Tibial nerve (tissue), 4 donors: ENCODE data around the gene RDH14. TPM values are rescaled to one million over a fixed set of nuclear protein-coding genes. Genes with fewer than 3 reads are reported as not detected.

ENCODE experiments used
- DNase-seq, 2 donors: peaks; one replicate each; pipeline ENCODE4 v3.0.0-alpha.2; 2019; ENCODE audit warnings: low spot score in 2 of 2
- H3K27ac ChIP-seq, 4 donors: fragments of 200-600 bp; sonication (generic) in 3 of 4; one replicate each; pipeline ENCODE4 v1.5.1; 2017 to 2019; ENCODE audit warnings: mild to moderate bottlenecking in 1 of 4
- H3K27me3 ChIP-seq, 2 donors: fragments of 200-600 bp; sonication (generic) in 1 of 2; one replicate each; pipeline versions ENCODE4 v1.5.1 to v1.6.0; 2017 to 2019
- H3K36me3 ChIP-seq, 3 donors: fragments of 200-600 bp; sonication (generic); one replicate each; pipeline ENCODE4 v1.5.1; 2018 to 2019
- H3K4me1 ChIP-seq, 4 donors: fragments of 200-600 bp; sonication (generic) in 3 of 4; one replicate each; pipeline ENCODE4 v1.5.1; 2017 to 2019
- H3K4me3 ChIP-seq, 4 donors: fragments of 200-600 bp; sonication (generic) in 3 of 4; one replicate each; pipeline ENCODE4 v1.5.1; 2017 to 2019; ENCODE audit warnings: mild to moderate bottlenecking in 1 of 4, moderate library complexity in 1 of 4
- H3K9me3 ChIP-seq, 4 donors: fragments of 200-600 bp; sonication (generic) in 3 of 4; one replicate each; pipeline ENCODE4 v1.5.1; 2017 to 2019
- EP300 ChIP-seq, 2 donors: sonication (generic); formaldehyde crosslinking; IDR thresholded peaks; one replicate each; pipeline ENCODE4 v1.6.1; 2017; ENCODE audit warnings: antibody characterized with exemption in 2 of 2, mild to moderate bottlenecking in 1 of 2
- POLR2A ChIP-seq, 2 donors: fragments of 450-650 bp; IDR thresholded peaks; one replicate each; pipeline ENCODE4 v1.6.1; 2017; ENCODE audit warnings: antibody characterized with exemption in 2 of 2, mild to moderate bottlenecking in 2 of 2, moderate library complexity in 2 of 2
- WGBS, 2 donors: methylation state at CpG; one replicate each; pipeline ENCODE4 v1.1.5; 2018; 5-methylcytosine and 5-hydroxymethylcytosine counted together
- total RNA-seq, 4 donors: library from RNA; depleted of rRNA; stranded (reverse); fragments of >200 nt; gene quantifications; one replicate each; pipeline ENCODE4 v1.1.0, GENCODE V29; 2016
- TF ChIP-seq, protein P1 (sequence below), 5 experiments: fragments of 200-600 bp in 3 of 5; fragments of 450-650 bp in 2 of 5; sonication (generic) in 3 of 5; IDR thresholded peaks; one replicate each; pipeline ENCODE4 v1.5.1; 2016 to 2019; ENCODE audit warnings: antibody characterized with exemption in 5 of 5, mild to moderate bottlenecking in 3 of 5, moderate library complexity in 2 of 5

RDH14 gene
- total RNA-seq, 4 donors from 2014 or later: 31.5 to 39.6 (median 36.6) TPM

DNA sequence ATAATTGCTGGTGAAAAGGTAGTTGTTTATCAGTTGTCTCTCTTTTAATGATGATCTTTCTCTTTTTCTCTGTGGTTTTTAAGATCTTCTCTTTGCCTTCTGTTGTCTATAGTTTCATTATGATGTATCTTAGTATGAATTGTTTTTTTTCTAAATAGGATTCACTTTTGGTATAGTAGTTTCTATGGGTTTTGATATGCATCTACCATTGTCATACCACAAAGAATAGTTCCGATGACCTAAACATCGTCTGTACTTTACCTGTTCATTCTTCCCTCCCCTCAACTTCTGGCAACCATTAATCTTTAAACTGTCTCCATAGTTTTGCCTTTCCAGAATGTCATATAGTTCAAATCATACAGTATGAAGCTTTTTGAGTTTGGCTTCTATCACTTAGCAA lies 19.6 kb downstream of the RDH14 start:
- no peak overlapping the region for H3K27ac ChIP-seq
- H3K36me3 ChIP-seq: no peaks in the 10 kb centered on the region
- H3K27me3 ChIP-seq: no peaks in the 10 kb centered on the region
- DNase-seq: no peak
- H3K4me3 ChIP-seq: no peak overlapping the region
- WGBS, 2 donors: 91 to 92% methylated on average over 2 of the region's 2 CpGs
- H3K9me3 ChIP-seq: no peaks in the 10 kb centered on the region
- TF ChIP-seq, protein P1, sequence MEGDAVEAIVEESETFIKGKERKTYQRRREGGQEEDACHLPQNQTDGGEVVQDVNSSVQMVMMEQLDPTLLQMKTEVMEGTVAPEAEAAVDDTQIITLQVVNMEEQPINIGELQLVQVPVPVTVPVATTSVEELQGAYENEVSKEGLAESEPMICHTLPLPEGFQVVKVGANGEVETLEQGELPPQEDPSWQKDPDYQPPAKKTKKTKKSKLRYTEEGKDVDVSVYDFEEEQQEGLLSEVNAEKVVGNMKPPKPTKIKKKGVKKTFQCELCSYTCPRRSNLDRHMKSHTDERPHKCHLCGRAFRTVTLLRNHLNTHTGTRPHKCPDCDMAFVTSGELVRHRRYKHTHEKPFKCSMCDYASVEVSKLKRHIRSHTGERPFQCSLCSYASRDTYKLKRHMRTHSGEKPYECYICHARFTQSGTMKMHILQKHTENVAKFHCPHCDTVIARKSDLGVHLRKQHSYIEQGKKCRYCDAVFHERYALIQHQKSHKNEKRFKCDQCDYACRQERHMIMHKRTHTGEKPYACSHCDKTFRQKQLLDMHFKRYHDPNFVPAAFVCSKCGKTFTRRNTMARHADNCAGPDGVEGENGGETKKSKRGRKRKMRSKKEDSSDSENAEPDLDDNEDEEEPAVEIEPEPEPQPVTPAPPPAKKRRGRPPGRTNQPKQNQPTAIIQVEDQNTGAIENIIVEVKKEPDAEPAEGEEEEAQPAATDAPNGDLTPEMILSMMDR (IDR thresholded peaks at IDR 0.05): no peak
- no peak for TF ChIP-seq EP300 (IDR thresholded peaks at IDR 0.05)
- no peaks in the 10 kb centered on the region for H3K4me1 ChIP-seq

DNA sequence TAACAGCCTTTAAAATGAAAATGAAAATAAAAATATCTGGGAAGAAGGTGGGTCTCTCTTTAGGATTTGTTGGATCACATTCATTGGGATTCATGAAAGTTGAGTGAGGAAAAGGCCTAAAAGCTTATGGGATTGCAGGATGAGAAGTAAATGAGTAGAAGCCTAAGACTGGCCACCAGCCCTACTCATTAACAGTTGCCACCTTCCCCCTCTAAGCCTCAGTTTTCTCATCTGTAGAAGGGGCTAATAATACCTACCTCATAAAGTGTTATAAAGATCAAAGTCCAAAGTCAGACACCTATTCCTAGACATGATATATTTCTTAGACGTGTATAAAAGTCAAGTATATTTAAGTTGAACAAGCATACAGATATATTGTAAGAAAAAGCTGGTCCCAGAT lies 23.8 kb downstream of the RDH14 start:
- no peak overlapping the region for H3K27ac ChIP-seq
- WGBS, 2 donors: 93 to 98% methylated on average over 1 of the region's 1 CpG
- H3K27me3 ChIP-seq: no peaks in the 10 kb centered on the region
- DNase-seq: no peak
- no peak overlapping the region for H3K4me3 ChIP-seq
- H3K4me1 ChIP-seq: no peaks in the 10 kb centered on the region
- H3K36me3 ChIP-seq: no peaks in the 10 kb centered on the region
- no peaks in the 10 kb centered on the region for H3K9me3 ChIP-seq
- TF ChIP-seq POLR2A (IDR thresholded peaks at IDR 0.05) (no peak), EP300 (IDR thresholded peaks at IDR 0.05) (no peak)
- TF ChIP-seq, protein P1 (IDR thresholded peaks at IDR 0.05): no peak

GRCh38 chr2:18536100-18536499 lies 24.4 kb downstream of the RDH14 start:
- WGBS, 2 donors: 35 to 39% methylated on average over 7 of the region's 7 CpGs
- H3K27ac ChIP-seq: no peak overlapping the region

GRCh38 chr2:18531194-18531593 lies 29.3 kb downstream of the RDH14 start:
- DNase-seq: no peak
- Histone ChIP-seq H3K9me3 (no peaks in the 10 kb centered on the region), H3K27ac (no peak overlapping the region), H3K27me3 (no peaks in the 10 kb centered on the region), H3K4me3 (no peak overlapping the region), H3K4me1 (no peaks in the 10 kb centered on the region), H3K36me3 (no peaks in the 10 kb centered on the region)
- 52 to 59% methylated on average over 1 of the region's 1 CpG for WGBS, 2 donors
- TF ChIP-seq, protein P1 (IDR thresholded peaks at IDR 0.05): no peak
- TF ChIP-seq EP300 (IDR thresholded peaks at IDR 0.05): no peak

More at GRCh38 chr2:18536100-18536499, 24.4 kb downstream of the RDH14 start:
- Histone ChIP-seq H3K4me1 (no peaks in the 10 kb centered on the region), H3K4me3 (no peak overlapping the region), H3K9me3 (no peaks in the 10 kb centered on the region), H3K27me3 (no peaks in the 10 kb centered on the region), H3K36me3 (no peaks in the 10 kb centered on the region)
- no peak for DNase-seq
- TF ChIP-seq, protein P1 (IDR thresholded peaks at IDR 0.05): no peak
- TF ChIP-seq EP300 (IDR thresholded peaks at IDR 0.05) (no peak), POLR2A (IDR thresholded peaks at IDR 0.05) (no peak)

DNA sequence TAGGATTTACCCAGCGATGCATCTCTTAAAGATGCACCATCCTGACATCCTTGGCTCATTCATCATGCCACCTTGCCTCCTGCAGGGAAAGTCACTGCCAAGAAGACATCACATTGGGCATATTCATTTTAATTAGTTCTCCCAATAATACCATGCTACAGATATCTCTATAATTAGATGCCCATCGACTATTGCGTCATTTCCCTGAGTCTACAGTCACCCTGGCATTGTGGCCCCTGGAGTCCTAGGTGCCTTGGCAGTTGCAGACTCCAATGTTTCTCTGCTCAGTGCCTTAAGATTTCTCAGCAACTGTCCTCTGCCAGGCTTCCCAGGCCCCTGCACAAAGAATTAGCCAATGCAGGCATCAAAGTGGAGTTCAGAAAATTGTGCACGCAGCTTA lies 32.6 kb downstream of the RDH14 start:
- no peak for DNase-seq
- TF ChIP-seq, protein P1 (IDR thresholded peaks at IDR 0.05): no peak
- TF ChIP-seq POLR2A (IDR thresholded peaks at IDR 0.05): no peak
- no peak for TF ChIP-seq EP300 (IDR thresholded peaks at IDR 0.05)
- Histone ChIP-seq H3K27ac (no peak overlapping the region), H3K27me3 (no peaks in the 10 kb centered on the region), H3K4me3 (no peak overlapping the region), H3K9me3 (no peaks in the 10 kb centered on the region), H3K36me3 (no peaks in the 10 kb centered on the region), H3K4me1 (no peaks in the 10 kb centered on the region)
- 72 to 77% methylated on average over 4 of the region's 4 CpGs for whole genome bisulfite sequencing, 2 donors
